ENCODE data around the gene SLC35C1.
"Not testable (repeated sequence)": the region's sequence is repeated elsewhere in the genome, so short reads cannot be mapped to it uniquely, and the experiment has no call there.

SLC35C1 gene

DNA sequence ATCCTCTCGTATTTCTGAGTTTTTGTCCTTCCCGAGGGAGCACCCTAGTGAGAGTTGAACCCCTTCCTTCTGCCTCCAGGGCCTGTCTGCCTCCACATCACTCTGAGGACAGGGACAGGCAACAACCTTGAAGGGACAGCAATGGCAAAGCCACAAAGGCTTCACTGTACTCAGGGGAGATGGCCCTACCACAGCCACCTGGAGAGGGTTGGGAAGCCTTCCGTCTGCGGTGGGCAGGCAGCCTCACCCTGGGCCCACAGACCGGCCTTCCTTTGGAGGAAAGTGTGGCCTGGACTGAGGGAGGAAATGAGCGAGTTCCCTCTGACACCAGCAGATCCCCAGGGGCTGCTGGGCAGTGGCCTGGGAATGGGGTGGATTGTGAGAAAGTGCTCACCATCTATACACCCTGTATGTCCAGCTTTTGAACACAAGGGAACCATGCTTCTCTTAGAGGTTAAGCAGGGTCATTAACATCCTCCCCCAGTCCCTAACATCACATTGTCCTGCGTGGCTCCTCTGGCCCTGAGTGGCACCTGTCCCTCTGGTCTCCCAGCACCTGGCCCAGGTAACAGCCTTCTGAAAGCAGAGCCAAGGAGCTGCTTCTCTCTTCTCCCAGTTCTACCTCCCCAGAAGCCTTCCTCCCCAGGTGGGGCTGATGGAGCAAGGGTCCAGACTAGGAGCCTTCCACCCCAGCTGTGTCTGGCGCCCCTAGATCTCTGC is 6.8 kb downstream of the SLC35C1 start:
- no peak for DNase-seq

DNA sequence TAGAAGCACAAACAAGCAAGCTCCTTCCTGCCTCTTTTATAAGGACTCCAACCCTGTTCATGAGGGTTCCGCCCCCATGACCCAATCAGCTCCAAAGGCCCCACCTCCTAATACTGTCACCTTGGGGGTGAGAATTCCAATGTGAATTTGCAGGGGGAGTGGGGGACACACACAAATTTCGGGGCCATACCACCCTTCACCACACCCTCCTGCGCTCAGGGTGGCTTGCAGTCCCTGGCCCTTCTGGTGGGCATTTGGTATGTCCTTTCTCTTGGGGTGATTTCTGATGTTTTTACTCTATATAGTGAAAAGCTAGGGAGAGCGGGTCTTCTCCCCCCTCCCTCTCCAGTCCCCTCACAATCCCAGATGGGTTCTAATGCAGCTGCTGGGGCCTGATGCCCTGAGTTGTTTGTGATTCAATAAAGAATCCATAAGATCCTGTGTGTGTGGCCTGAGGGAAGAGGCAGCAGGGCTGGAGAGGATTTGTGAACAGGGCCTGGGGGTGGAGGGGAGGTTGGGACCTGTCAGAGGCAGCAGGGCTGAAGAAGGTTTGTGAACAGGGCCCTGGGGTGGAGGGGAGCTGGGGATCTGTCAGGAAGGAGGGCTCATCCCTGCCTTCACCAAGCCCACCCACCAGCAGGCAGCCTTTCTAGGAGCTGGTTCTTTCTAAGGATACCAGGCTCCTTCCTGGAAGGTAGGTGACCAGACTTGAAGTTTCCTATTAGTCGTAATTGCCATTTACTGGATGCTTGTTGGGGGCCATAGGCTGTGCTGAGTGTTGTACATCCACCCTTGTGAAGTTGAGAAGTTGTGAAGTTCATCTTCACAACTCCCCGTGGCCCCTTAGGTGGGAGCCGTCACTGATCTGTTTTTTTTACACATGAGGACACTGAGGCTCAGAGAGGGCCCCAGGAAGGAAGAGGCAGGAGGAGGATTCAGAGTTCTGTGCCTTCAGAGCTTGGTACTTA is 7.9 kb downstream of the SLC35C1 start:
- DNase-seq, result no peak

DNA sequence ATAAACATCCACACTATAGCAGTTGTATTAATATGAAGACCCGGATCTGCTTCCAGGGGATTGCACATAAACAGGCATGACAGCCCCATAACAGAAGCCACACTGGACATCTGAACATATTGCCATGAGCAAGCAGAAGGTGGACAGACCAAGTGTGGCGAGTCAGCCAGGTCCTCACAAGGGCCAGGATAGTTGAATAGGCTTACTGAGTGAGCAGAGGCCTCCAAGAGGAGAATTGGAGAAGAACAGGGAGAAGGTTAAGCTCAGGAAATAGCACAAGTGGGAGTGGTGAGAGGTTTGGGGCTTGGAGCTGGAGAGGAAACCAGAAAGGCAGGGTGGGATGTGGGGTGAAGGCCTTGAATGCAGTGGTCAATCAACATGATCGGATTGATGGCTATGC is 10.8 kb downstream of the SLC35C1 start:
- DNase-seq, result no peak

DNA sequence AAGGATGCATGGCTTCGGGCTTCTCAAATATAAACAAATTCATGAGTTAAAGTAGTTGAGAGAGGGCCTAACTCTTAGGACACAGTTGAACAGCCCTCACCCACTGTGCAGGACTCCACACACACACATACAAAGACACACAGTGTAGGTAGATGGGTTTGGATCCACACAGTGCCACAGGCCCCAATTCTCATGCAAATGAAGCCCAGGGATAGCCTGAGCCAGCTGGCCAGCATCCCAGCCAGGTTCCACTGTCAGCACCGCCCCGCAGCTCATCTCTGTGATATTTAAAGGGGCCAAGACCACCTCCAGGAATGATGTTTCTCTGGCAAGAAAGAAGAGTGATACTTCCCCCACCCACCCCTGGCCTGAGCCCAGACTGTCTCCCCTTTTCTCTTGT is 11.7 kb downstream of the SLC35C1 start:
- DNase-seq, result no peak

GRCh38 chr11:45817191-45817590 is 12.2 kb downstream of the SLC35C1 start:
- no peak for DNase-seq

GRCh38 chr11:45818961-45819605 is 14.1 kb downstream of the SLC35C1 start:
- no peak for DNase-seq

DNA sequence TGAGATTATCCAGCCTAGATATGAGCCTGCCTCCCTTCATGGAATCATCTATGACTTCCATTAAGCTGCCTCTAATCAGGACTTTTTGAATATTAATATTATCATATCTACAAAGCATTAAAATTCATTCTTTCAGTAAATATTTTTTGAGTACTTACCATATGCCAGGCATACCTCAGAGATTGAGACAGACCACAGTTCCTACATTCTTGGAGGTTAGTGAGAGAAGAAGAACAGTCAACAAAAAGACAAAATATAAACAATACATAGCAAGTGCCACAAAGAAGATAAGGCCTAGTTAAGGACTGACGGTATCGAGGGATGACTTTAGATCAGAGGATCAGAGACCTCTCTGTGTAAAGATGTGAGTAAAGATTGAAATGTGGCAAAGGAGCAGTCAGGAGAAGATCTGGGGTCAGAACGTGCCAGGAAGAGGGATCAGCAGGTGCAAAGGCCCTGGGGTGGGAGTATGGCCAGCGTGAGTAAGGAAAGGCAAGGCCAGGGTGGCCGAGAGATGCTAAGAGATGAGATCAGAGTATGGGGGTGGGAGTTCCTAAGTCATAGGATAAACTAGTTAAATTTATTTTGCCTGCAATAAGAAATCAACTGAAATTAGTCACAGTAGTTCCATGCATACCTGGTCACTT is 15.4 kb downstream of the SLC35C1 start:
- DNase-seq, result no peak

DNA sequence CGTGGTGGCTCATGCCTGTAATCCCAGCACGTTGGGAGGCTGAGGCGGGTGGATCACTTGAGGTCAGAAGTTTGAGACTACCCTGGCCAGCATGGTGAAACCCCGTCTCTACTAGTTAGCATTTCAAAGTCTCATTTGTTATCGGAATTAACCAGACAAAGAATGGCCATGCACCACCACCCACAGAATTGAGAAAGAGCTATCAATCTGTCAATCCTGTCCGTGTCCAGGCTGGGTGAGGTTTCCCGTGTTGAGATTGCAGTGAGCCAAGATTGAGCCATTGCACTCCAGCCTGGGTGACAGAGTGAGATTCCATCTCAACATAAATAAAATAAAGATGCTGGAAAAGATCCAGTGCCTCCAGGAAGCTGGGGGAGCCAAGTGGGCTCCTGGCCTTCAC is 21.5 kb downstream of the SLC35C1 start:
- not testable (repeated sequence) for DNase-seq

DNA sequence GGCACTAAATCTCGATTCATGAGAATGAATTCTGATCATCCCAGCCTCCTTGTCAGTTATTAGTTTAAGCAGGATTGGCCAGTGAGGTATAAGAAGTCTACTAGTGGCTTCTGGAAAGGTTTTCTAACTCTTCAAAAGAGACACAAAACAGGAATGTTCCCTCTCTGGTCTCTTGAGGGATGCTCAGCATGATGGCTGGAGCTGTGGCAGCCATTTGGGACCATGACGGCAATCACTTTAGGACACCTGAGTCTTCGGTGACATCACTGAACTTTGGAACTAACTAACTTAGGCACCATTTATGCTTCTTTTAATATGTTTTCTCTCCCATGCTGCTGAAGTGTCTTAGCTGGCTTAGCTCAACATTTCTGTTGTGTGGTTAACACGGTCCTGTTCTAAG is 22.2 kb downstream of the SLC35C1 start:
- DNase-seq, result no peak

DNA sequence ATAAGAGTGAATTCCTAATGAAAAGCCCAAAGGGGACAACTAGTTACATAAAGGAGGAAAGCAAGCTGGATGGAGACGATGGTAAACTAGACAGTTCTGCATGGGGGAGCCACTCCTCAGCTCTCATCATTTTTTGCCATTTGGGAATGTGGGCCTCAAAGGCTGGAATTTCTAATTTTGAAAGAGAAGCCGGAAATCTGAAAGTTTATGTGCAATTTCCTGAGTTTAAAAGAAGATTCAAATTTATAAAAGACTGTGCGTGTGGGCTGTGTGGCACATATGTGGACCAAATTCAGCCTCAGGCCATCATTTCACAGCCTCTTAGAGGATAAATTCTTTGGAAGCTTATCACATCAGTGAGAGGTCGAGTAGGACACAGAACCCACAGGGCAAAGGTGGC is 24.0 kb downstream of the SLC35C1 start:
- DNase-seq, result no peak

DNA sequence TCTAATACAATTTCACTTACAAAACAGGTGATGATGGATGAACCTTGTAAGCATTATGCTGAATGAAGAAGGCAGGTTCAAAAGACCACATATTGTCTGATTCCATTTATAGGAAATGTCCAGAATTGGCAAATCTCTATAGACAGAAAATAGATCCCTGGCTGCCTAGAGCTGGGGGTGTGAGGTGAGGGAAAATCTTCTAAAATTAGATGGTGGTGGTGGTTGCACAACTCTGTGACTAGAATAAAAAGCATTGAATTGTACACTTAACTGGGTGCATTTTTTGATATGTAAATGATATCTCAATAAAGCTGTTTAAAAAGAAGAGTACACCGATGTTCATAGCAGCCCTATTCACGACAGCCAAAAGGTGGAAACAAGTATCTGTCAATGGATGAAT is 25.6 kb downstream of the SLC35C1 start:
- DNase-seq, result no peak

DNA sequence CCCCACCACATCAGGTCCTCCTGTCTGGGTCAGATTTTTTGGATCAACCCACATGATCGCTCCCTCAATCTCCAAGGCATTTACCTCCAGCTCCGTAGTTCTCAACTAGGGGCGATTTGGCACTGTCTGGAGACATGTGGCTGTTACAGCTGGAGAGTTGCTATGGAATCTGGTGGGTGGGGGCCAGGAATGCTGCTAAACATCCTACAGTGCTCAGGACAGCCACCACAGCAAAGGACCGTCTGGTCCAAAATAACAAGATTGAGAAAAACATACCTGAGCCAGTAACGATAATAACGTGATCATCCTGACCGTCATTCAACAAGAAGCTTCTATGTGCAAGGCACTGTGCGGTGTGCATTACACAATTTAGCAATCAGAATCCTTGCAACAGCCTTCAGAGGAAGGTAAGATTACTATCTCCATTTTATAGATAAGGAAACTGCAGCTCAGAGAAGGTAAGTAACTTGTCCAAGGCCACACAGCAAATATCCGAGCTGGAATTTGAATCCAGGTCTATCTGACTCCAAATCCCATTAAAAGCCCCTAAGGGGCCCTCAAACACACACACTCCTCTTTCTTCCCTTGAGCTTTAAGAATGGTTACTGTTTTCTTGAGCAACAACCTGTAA is 28.0 kb downstream of the SLC35C1 start:
- DNase-seq, result no peak

DNA sequence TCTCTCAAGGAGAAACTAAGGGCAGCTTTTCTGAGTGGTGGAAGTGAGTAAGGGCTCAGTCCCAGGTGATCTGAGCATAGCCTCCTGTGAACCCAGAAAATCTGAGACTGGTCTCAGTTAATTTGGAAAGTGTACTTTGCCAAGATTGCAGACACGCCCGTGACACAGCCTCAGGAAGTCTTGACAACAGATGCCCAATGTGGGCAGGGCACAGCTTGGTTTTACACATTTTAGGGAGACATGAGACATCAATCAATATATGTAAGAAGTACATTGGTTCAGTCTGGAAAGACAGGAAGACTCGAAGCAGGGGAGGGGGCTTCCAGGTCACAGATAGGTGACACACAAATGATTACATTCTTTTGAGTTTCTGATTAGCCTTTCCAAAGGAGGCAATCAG is 28.8 kb downstream of the SLC35C1 start:
- DNase-seq, result no peak

- DNase-seq, result no peak
These were observed 29.4 kb downstream of the SLC35C1 start for GRCh38 chr11:45834298-45834756.

DNA sequence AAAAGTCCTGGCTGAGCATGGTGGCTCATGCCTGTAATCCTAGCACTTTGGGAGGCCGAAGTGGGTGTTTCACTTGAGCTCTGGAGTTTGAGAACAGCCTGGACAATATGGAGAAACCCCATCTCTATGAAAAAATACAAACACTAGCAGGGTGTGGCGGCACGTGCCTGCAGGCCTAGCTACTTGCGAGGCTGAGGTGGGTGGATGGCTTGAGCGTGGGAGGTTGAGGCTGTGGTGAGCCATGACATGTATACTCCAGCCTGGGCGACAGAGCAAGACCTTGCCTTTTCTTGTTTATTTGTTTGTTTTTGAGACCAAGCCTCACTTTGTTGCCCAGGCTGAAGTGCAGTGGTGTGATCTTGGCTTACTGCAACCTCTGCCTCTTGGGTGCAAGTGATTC is 34.3 kb downstream of the SLC35C1 start:
- DNase-seq, result no peak

DNA sequence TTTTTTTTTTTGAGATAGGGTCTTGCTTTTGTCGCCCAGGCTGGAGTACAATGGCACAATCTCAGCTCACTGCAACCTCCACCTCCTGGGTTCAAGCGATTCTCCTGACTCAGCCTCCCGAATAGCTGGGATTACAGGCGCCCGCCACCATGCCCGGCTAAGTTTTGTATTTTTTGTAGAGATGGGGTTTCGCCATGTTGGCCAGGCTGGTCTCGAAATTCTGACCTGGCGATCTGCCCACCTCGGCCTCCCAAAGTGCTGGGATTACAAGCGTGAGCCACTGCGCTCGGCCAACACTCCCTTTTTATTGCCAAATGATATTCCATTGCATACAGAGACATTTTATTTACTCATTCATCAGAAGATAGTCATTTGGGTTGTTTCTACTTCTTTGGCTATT is 35.3 kb downstream of the SLC35C1 start:
- DNase-seq, result not testable (repeated sequence)

DNA sequence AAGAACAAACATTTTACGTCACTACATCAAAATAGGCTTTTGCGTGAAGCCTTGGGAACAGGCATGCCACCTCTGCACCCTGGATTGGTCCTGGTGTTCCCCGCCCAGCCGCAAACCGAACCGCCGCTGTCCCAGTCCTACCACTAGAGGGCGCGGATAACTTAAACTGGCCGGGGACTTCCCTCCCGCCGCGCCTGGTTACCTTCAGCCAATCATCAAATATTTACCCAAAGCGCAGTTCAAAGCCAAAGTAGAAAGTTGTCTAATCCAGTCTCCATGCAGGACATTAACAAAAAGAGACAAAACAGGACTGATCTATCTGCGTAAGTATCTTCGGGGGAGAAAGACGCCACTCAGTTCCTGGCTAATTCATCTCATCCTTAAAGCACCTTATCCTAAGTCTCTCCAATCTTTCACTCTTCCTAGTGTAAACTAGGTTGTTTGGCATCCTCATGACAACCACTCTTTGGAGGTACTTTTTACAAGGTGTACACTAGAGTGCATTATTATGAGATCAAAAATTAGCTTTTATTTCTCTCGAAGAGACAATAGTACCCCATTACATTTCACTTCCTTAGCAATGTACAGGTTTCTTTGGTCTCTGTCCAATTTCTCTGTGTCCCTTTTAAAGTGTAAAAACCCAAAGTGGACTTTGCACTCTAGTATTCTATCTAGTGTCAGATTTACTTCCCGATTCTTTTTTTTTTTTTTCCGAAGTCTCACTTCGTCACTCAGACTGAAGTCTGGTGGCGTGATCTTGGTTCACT is 38.4 kb downstream of the SLC35C1 start:
- peak; percentile 88 for DNase-seq

GRCh38 chr11:45844822-45845578 is 40.1 kb downstream of the SLC35C1 start:
- DNase-seq, result no peak

GRCh38 chr11:45846174-45846675 is 41.3 kb downstream of the SLC35C1 start:
- no peak for DNase-seq

All from activated naive CD4-positive, alpha-beta T cell treated with Interleukin-2 at 50 U/mL for 16 hours (primary cell).